GM12892 (cell line): ENCODE results near the gene TNFRSF12A.

Experiments used
- POLR2AphosphoS5 ChIP-seq: IDR thresholded peaks from 2 replicates; pipeline ENCODE4 v1.6.1; 2011; ENCODE audit warnings: low read depth, low read length, control low read depth
- TAF1 ChIP-seq: IDR thresholded peaks from 2 replicates; pipeline ENCODE4 v1.6.1; 2011; ENCODE audit warnings: low read depth, mild to moderate bottlenecking, control low read depth, low read length, borderline replicate concordance

DNA sequence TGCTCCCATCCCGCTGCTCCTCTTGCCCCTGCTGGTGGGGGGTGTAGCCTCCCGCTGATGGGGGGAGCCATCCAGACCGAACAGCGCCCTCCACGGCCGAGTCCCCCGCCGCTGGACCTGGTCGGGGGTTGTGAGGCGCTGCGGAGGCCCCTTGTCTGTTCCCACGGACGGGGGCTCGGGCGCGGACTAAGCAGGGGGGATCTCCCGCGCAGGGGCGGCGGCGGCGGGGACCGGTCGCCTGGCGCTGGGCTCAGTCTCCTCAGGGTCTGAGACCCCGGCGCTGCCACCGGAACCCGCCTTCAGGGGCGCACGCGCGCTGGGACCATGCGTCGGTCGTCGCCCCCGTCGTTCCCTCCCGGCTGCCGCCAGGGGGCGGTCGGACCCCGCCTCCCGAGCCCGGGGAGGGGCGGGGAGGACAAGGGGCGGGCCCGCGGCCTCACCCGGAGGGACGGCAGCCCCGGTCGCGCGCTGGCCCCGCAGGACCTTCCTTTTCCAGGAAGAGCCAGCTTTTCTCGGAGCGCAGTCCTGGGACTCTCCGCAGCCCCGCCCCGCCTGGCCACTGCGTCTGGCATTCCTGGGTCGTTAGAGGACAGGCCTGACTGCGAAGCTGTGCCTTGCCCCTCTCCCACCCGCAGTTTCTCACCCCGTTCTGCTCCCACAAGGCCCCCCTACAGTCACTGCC is 39.0 kb downstream of the TNFRSF12A start:
- TF ChIP-seq POLR2AphosphoS5 (no peak), TAF1 (no peak)
